H9 (cell line): ENCODE measurements around the gene POLG2. TPM values are rescaled to one million over a fixed set of nuclear protein-coding genes. Genes with fewer than 3 reads are reported as not detected.

Experiments
- DNase-seq: peaks from one replicate; pipeline ENCODE4 v3.0.0-alpha.2; 2017
- H2AFZ ChIP-seq: one replicate; pipeline ENCODE4 v1.6.1; 2013; ENCODE audit warnings: mild to moderate bottlenecking, low read length, control low read depth, moderate library complexity
- H2AK5ac ChIP-seq: 2 replicates; pipeline ENCODE4 v1.6.1; 2013; ENCODE audit warnings: low read length, control low read depth, mixed read lengths; ENCODE audit not compliant: insufficient read length
- H2BK120ac ChIP-seq: one replicate; pipeline ENCODE4 v1.6.1; 2013; ENCODE audit warnings: low read depth, mild to moderate bottlenecking, low read length, control low read depth, inconsistent platforms; ENCODE audit not compliant: poor library complexity, severe bottlenecking
- H2BK12ac ChIP-seq: 2 replicates; pipeline ENCODE4 v1.6.1; 2013; ENCODE audit warnings: low read length, control low read depth, mixed read lengths, low read depth; ENCODE audit not compliant: insufficient read length
- H2BK15ac ChIP-seq: 2 replicates; pipeline ENCODE4 v1.6.1; 2013; ENCODE audit warnings: low read depth, low read length, control low read depth
- H2BK20ac ChIP-seq: one replicate; pipeline ENCODE4 v1.6.1; 2013; ENCODE audit warnings: low read depth, mild to moderate bottlenecking, low read length, control low read depth, inconsistent platforms; ENCODE audit not compliant: poor library complexity, severe bottlenecking
- H2BK5ac ChIP-seq: 2 replicates; pipeline ENCODE4 v1.6.1; 2013; ENCODE audit warnings: low read length, control low read depth, mixed read lengths; ENCODE audit not compliant: insufficient read length
- H3K14ac ChIP-seq: 2 replicates; pipeline ENCODE4 v1.6.1; 2013; ENCODE audit warnings: low read length, control low read depth; ENCODE audit not compliant: insufficient read depth
- H3K18ac ChIP-seq: 2 replicates; pipeline ENCODE4 v1.6.1; 2013; ENCODE audit warnings: low read depth, mild to moderate bottlenecking, mixed read lengths, low read length, control low read depth; ENCODE audit not compliant: insufficient read length
- H3K23ac ChIP-seq: 2 replicates; pipeline ENCODE4 v1.6.1; 2013; ENCODE audit warnings: low read length, control low read depth, mixed read lengths, low read depth; ENCODE audit not compliant: insufficient read length
- H3K23me2 ChIP-seq: 2 replicates; pipeline ENCODE4 v1.6.1; 2013; ENCODE audit warnings: low read depth, mild to moderate bottlenecking, mixed read lengths, low read length, control low read depth; ENCODE audit not compliant: insufficient read length, poor library complexity, severe bottlenecking
- H3K27ac ChIP-seq: 2 replicates; pipeline ENCODE4 v1.5.1; 2013; ENCODE audit warnings: low read length, control low read depth, mixed read lengths, low read depth; ENCODE audit not compliant: insufficient read length
- H3K27me3 ChIP-seq: 2 replicates; pipeline ENCODE4 v1.6.1; 2013; ENCODE audit warnings: low read length, control low read depth, inconsistent platforms; ENCODE audit not compliant: insufficient read depth
- H3K4ac ChIP-seq: 2 replicates; pipeline ENCODE4 v1.6.1; 2013; ENCODE audit warnings: low read depth, mild to moderate bottlenecking, control low read depth, inconsistent platforms, low read length, moderate library complexity
- H3K4me1 ChIP-seq: 2 replicates; pipeline ENCODE4 v1.6.1; 2013; ENCODE audit warnings: low read length, control low read depth, inconsistent platforms; ENCODE audit not compliant: insufficient read depth
- H3K4me2 ChIP-seq: 2 replicates; pipeline ENCODE4 v1.6.1; 2013; ENCODE audit warnings: low read length, control low read depth, mixed read lengths; ENCODE audit not compliant: insufficient read length, insufficient read depth
- H3K56ac ChIP-seq: 2 replicates; pipeline ENCODE4 v1.6.1; 2013; ENCODE audit warnings: low read depth, mild to moderate bottlenecking, mixed read lengths, low read length, control low read depth; ENCODE audit not compliant: insufficient read length
- H3K79me1 ChIP-seq: 2 replicates; pipeline ENCODE4 v1.6.1; 2013; ENCODE audit warnings: low read depth, mild to moderate bottlenecking, moderate library complexity, low read length, control low read depth, inconsistent platforms; ENCODE audit not compliant: insufficient read depth, poor library complexity, severe bottlenecking
- H3K79me2 ChIP-seq: 2 replicates; pipeline ENCODE4 v1.6.1; 2013; ENCODE audit warnings: low read length, control low read depth, inconsistent platforms; ENCODE audit not compliant: insufficient read depth
- H3K9ac ChIP-seq: 2 replicates; pipeline ENCODE4 v1.6.1; 2013; ENCODE audit warnings: low read length, control low read depth, mixed read lengths; ENCODE audit not compliant: insufficient read length; ENCODE audit errors: extremely low read depth
- H3K9me3 ChIP-seq: one replicate; pipeline ENCODE4 v1.6.1; 2013; ENCODE audit warnings: low read depth, low read length, inconsistent platforms; ENCODE audit not compliant: control insufficient read depth
- H3T11ph ChIP-seq: one replicate; pipeline ENCODE4 v1.6.1; 2013; ENCODE audit warnings: mild to moderate bottlenecking, low read length, control low read depth, inconsistent platforms
- H4K20me1 ChIP-seq: one replicate; pipeline ENCODE4 v1.6.1; 2013; ENCODE audit not compliant: control insufficient read depth, insufficient read length, insufficient read depth
- H4K5ac ChIP-seq: 2 replicates; pipeline ENCODE4 v1.6.1; 2013; ENCODE audit warnings: low read depth, mild to moderate bottlenecking, mixed read lengths, low read length, control low read depth; ENCODE audit not compliant: insufficient read length
- H4K8ac ChIP-seq: replicated peaks from 2 replicates; pipeline ENCODE4 v1.6.1; 2013; ENCODE audit warnings: low read length, control low read depth, mixed read lengths, low read depth; ENCODE audit not compliant: insufficient read length
- H4K91ac ChIP-seq: 2 replicates; pipeline ENCODE4 v1.6.1; 2013; ENCODE audit warnings: low read depth, mild to moderate bottlenecking, moderate library complexity, mixed read lengths, low read length, control low read depth; ENCODE audit not compliant: insufficient read length
- H3K27ac Mint-ChIP-seq, 3 experiments: 2 replicates in 2 of 3; 3 replicates in 1 of 3; pipeline ENCODE4 v1.8.0; 2020 to 2021; ENCODE audit warnings: mixed read lengths in 3 of 3, mild to moderate bottlenecking in 1 of 3, moderate library complexity in 1 of 3
- H3K27me3 Mint-ChIP-seq: 2 replicates; pipeline ENCODE4 v1.8.0; 2021; ENCODE audit warnings: low read depth, mild to moderate bottlenecking, moderate library complexity, mixed read lengths
- H3K36me3 Mint-ChIP-seq, 3 experiments: 2 replicates in 2 of 3; 3 replicates in 1 of 3; pipeline ENCODE4 v1.8.0; 2020 to 2021; ENCODE audit warnings: low read depth in 3 of 3, mixed read lengths in 3 of 3; ENCODE audit not compliant: insufficient read depth in 1 of 3
- H3K4me1 Mint-ChIP-seq, 2 experiments: 2 replicates each; pipeline ENCODE4 v1.8.0; 2020; ENCODE audit warnings: mixed read lengths in 2 of 2
- H3K4me3 Mint-ChIP-seq, 2 experiments: 2 replicates in 1 of 2; 3 replicates in 1 of 2; pipeline ENCODE4 v1.8.0; 2020 to 2021; ENCODE audit warnings: mild to moderate bottlenecking in 2 of 2, mixed read lengths in 2 of 2, moderate library complexity in 1 of 2
- H3K9me3 Mint-ChIP-seq, 2 experiments: 2 replicates in 1 of 2; 3 replicates in 1 of 2; pipeline ENCODE4 v1.8.0; 2020; ENCODE audit warnings: mild to moderate bottlenecking in 2 of 2, mixed read lengths in 2 of 2, moderate library complexity in 1 of 2
- CTCF ChIP-seq: fragments of 200-600 bp; sonication (generic); conservative IDR thresholded peaks from 3 replicates; pipeline ENCODE4 v1.8.0; 2021; ENCODE audit warnings: antibody characterized with exemption, mild to moderate bottlenecking
- WGBS: extraction: QIAGEN DNeasy Blood & Tissue Kit; methylation state at CpG from one replicate; pipeline ENCODE4 v1.1.7; 2013; ENCODE audit warnings: missing lambda C conversion rate, low lambda C conversion rate, mixed read lengths; ENCODE audit not compliant: insufficient read length; ENCODE audit errors: extremely low coverage; 5-methylcytosine and 5-hydroxymethylcytosine counted together
- total RNA-seq: library from RNA; stranded (reverse); gene quantifications from 2 replicates; pipeline ENCODE4 v1.2.1, GENCODE V29; 2021

The POLG2 gene
- total RNA-seq, 1 experiment from 2014 or later: 35.5 TPM

- H3K27ac ChIP-seq: no peak overlapping the region
- H3K4me2 ChIP-seq: no peak overlapping the region
- WGBS: no CpG with 5 or more reads among the region's 5 CpGs
Measured at GRCh38 chr17:64531955-64532371, 35.1 kb upstream of the POLG2 start.

More at GRCh38 chr17:64531955-64532371, 35.1 kb upstream of the POLG2 start:
- H3K14ac ChIP-seq: no peak overlapping the region
- no peak overlapping the region for H3K9ac ChIP-seq
- H3K18ac ChIP-seq: no peak overlapping the region
- no peak for DNase-seq
- H2AK5ac ChIP-seq: no peak overlapping the region
- H3K36me3 Mint-ChIP-seq: peaks cover 39 to 96% (median 89%) of the 10 kb centered on the region in 3 experiments
- no peaks in the 10 kb centered on the region for H3K27me3 Mint-ChIP-seq
- no peak overlapping the region for H4K8ac ChIP-seq
- no peak for TF ChIP-seq CTCF
- H3K79me1 ChIP-seq: no peaks in the 10 kb centered on the region
- no peak overlapping the region for H4K5ac ChIP-seq
- H3K9me3 ChIP-seq: no peaks in the 10 kb centered on the region
- no peak overlapping the region for H2BK20ac ChIP-seq
- H2BK120ac ChIP-seq: no peak overlapping the region
- no peak overlapping the region for H2BK12ac ChIP-seq
- H2BK5ac ChIP-seq: no peak overlapping the region
- no peak overlapping the region for H3K56ac ChIP-seq
- no peaks in the 10 kb centered on the region for H3K27me3 ChIP-seq
- no peak overlapping the region for H3K23ac ChIP-seq
- H3K27ac Mint-ChIP-seq: no peak overlapping the region
- no peaks in the 10 kb centered on the region for H3K4me1 Mint-ChIP-seq
- no peaks in the 10 kb centered on the region for H3K23me2 ChIP-seq
- no peaks in the 10 kb centered on the region for H3K9me3 Mint-ChIP-seq
- H4K20me1 ChIP-seq: no peaks in the 10 kb centered on the region
- no peaks in the 10 kb centered on the region for H3K4me1 ChIP-seq
- no peak overlapping the region for H4K91ac ChIP-seq
- H2BK15ac ChIP-seq: no peak overlapping the region
- no peak overlapping the region for H2AFZ ChIP-seq
- no peaks in the 10 kb centered on the region for H3K79me2 ChIP-seq
- H3T11ph ChIP-seq: no peak overlapping the region
- H3K4me3 Mint-ChIP-seq: no peak overlapping the region
- H3K4ac ChIP-seq: no peak overlapping the region
